Stimulated activated CD4-positive, alpha-beta T cell treated with anti-CD3 and anti-CD28 coated beads, TNF-alpha, amount 100 ng/mL, for 24 hours (primary cell): ENCODE results near the gene RGS6.
A peak's percentile ranks its signal among the peaks of the same experiment; 100 is the strongest.

Source experiments
- DNase-seq, 3 experiments: peaks; one replicate each; pipeline ENCODE4 v3.0.0-alpha.2; 2020; ENCODE audit warnings: low read depth in 3 of 3

RGS6 gene

DNA sequence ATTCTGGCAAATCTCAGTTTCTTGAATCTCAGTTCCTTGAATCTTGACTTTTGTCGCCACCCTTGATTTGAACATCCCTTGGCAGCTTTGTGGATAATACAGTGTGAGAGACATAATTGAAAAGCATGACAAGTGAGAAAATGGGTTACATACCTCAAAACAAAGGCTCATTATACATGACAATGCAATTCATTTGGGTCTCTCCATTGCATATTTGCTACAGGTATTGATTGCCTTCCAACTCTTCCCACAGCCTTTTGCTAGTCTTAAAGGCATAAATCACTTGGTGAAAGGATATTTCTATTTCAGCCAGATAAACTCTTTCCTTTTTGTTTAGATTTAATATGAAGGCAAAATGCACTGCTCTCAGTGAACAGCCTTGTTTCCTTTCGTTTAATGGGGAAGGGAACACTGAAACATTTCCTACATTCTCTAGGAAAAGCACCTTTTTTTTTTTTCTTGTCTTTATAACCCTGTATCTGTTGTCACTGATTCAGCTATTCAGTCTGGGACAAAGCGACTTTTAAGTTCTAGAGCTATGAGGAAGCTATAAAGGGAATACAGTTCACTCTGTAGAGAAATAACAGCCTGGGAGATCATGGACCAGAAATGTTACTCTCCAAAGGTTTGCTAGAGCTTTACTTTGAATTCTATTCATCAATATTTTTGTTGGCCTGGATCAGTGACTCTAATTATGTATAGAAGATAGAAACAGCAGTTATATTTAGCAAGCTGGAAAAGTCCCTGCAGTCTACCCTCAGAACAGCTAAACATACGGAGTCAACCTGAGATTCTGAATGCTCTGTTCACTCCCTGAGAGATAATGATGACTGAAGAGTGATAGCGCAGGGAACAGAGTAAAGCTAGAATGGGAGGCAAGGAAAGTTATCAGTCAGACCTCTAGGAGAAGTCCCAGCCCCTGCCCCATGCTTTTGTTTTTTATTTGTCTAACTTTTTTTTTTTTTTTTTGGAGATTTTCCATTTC lies 311.4 kb downstream of the RGS6 start:
- DNase-seq = no peak

GRCh38 chr14:72247896-72248465 lies 315.8 kb downstream of the RGS6 start:
- DNase-seq = no peak

DNA sequence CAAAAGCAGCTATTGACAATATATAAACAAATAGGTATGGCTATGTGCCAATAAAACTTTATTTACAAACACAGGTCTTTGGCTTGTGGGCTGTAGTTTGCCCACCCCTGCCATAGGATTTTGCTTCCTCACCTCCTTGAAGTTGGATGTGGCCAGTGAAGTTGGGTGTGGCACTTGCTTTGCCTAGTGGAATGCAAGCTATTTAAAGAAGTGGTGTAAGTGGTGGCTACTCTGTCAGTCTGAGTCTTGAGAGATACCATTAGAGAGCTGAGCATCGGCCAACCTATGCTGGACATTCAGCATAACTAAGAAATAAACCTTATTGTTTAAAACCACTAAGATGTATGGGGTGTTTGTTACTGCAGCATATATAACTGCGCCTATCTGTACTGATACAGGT lies 321.3 kb downstream of the RGS6 start:
- no peak for DNase-seq

DNA sequence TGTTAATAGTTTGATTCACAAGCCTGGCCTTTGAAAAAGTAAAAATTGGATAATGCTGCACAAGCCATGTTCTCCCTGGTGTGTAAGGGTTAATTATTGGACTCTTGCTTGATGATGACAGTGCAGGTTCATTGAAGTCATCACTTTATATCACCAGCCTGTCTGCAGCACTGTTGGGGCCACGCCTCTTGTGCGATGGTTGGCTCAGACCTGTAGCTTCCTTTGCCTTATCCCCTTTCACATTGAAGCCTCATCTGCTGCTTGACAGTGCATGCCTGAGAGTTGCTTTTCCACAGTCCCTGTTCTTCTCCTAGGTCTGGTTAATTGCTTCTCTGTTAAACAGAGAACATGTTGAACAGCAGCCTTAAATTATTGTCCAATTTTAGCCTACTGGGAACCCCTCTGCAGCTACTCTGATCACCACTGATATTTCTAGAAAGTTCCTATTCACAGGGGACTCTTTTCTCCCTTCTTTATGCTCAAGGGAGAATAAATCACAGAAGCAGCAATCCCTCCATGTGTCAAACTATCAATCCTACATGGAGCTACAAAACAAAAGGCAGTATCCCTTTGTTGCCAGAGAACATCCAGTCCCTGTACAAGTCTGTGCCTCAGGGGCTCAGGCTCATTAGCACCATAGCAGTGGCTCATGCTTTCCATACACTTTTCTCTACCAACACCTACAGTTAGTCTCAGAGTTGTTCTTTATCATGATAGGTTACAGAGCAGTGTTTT lies 322.1 kb downstream of the RGS6 start:
- DNase-seq = no peak

- no peak for DNase-seq
Measured at GRCh38 chr14:72254937-72255472, 322.8 kb downstream of the RGS6 start.

DNA sequence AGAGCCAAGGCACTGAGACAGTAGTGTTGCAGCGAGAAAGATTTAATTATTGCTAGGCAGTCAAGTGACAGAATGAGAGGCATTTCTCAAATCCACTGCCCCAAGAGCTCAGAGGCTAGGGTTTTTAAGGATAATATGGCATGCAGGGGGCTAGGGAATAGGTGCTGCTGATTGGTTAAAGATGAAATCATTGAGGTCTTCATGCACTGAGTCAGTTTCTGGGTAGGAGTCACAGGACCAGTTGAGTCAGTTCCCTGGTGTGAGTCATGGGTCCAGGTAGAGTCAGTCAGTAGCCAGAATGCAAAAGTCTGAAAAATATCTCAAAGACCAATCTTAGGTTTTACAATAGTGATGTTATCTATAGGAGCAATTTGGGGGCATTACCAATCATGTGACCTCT lies 323.8 kb downstream of the RGS6 start:
- DNase-seq = no peak

GRCh38 chr14:72261068-72261467 lies 328.8 kb downstream of the RGS6 start:
- DNase-seq = no peak

DNA sequence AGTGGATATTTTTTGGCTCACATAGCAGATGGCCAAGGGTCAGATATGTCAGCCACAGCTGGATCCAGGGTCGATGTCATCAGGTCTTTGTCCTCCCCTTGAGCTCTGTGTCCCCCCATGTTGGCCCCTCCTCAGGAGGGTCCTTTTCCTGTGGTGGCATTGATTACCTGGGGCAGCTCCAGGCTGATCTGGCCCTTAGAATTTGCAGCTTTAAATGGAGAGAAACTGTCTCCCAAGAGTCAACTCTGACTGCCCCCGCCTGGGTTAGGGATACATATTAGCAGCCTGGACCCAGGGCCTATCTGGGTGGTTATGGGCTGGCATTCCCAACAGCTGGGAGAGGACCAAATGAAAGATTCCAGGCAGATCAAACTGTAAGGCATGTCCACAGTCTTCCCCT lies 330.5 kb downstream of the RGS6 start:
- no peak for DNase-seq

GRCh38 chr14:72264716-72265115 lies 332.5 kb downstream of the RGS6 start:
- no peak for DNase-seq

- DNase-seq = no peak
Measured at GRCh38 chr14:72270147-72270727, 338.0 kb downstream of the RGS6 start.

- no peak for DNase-seq
Measured at GRCh38 chr14:72270749-72271148, 338.5 kb downstream of the RGS6 start.

DNA sequence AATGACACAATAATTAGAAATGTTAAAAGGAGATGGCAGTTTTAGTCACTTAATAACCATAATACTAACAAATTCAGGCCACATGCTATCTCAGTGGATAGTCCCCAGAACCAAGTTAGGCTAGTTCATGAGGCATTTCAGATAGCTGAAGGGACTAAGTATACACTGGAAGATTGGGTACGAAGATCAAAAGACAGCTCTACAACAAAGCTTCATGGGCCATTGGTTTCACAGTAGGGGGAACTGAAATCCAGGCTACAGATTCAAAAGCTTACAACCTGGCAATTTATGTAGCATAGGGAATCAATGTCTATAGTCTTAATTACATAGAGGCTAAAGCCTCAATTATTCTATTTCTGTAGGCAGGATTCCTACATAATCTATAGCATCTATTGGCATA lies 343.0 kb downstream of the RGS6 start:
- DNase-seq = no peak

DNA sequence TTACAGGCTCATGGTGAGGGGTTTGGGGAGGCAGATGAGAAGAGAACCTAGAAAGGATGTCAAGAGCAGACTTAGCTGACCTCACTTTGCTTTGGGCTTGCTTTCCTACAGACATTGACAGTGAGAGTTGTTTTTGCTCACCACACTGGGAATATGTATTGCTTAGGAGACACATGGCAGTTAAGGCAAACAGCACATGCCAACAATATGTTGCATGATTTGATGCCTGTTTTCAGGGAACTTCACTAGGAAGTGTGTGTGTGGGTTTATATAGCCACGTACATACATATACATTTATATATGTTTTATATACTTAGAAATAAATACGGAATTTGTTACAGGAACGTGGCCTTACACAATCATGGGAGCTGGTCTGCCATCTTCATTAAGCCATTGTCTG lies 346.1 kb downstream of the RGS6 start:
- no peak for DNase-seq

GRCh38 chr14:72284176-72284575 lies 351.9 kb downstream of the RGS6 start:
- DNase-seq = no peak

DNA sequence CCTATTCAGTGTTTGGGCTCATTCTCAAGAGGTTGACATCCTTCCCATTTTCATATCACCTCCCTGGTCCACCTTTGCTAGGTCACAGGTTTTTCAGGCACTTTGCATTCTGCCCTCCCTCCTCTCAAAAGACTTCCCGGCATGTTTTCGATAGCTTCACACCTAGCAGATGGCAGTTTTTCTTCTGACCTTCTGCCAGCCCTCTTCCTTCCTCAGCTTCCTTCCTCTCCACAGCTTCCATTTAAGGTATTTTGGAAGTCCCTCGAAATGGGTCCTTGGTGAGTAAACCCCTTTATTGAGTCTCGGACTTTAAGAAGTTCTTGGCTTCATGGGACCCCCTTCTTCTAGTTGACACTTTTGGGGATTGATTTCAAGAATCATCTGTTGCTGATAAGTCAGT lies 358.0 kb downstream of the RGS6 start:
- DNase-seq = no peak

GRCh38 chr14:72291908-72292688 lies 359.9 kb downstream of the RGS6 start:
- peak in 1 of 3 experiments; percentile 1 for DNase-seq

DNA sequence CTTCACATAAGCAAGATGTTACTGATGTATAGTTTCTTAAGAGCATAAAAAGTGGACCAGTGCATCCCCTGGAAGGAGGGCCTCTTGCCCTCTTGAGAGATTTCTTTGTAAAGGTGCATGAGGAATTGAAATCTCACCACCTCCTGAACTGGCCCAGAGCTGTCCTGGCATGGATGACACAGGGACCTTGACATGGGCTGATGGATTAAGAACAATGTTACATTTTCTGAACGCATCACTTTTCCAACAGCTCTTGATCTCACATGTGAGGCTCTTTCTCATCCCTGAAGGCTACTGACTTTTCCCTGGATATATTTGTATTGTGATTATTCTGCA lies 360.4 kb downstream of the RGS6 start:
- DNase-seq = no peak

- DNase-seq = no peak
Measured at GRCh38 chr14:72301352-72301751, 369.1 kb downstream of the RGS6 start.

- DNase-seq = no peak
Measured at GRCh38 chr14:72303930-72304329, 371.7 kb downstream of the RGS6 start.

GRCh38 chr14:72305561-72305960 lies 373.3 kb downstream of the RGS6 start:
- DNase-seq = no peak

GRCh38 chr14:72308967-72309485 lies 376.8 kb downstream of the RGS6 start:
- no peak for DNase-seq
